Lower leg skin (tissue), 3 donors: ENCODE results near the gene NOS1.

Experiments
- POLR2A ChIP-seq, 2 donors: fragments of 450-650 bp; IDR thresholded peaks; one replicate each; pipeline ENCODE4 v1.6.1; 2016 to 2017; ENCODE audit warnings: antibody characterized with exemption in 2 of 2, mild to moderate bottlenecking in 1 of 2, moderate library complexity in 1 of 2
- TF ChIP-seq, protein P1 (sequence below), 3 donors: fragments of 450-650 bp; IDR thresholded peaks; one replicate each; pipeline ENCODE4 v1.5.1; 2016; ENCODE audit warnings: antibody characterized with exemption in 3 of 3, mild to moderate bottlenecking in 3 of 3, moderate library complexity in 2 of 3

DNA sequence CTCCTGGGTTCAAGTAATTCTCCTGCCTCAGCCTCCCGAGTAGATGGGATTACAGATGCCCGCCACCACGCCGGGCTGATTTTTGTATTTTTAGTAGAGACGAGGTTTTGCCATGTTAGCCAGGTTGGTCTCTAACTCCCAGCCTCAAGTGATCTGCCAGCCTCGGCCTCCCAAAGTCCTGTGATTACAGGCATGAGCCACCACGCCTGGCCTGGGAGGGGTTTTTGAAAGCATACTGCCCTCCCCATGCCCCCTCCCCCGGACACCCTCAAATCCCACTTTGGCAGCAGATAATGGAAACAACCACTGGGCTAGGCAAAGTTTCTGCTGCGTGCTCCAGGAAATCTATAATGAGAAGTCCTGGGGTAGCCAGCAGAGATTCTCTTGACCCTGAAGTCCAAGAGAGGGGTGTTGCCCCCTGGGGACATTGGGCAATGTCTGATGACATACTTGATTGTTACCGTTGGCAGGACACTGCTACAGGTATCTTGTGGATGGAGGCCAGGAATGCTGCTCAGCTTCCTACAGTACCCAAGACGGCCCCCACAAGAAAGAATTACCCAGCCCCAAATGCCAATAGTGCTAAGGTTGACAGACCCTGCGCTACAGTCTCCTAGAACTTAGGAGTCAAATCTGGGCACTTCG, 152.5 kb downstream of the NOS1 start:
- TF ChIP-seq POLR2A (IDR thresholded peaks at IDR 0.05) = no peak
- TF ChIP-seq, protein P1, sequence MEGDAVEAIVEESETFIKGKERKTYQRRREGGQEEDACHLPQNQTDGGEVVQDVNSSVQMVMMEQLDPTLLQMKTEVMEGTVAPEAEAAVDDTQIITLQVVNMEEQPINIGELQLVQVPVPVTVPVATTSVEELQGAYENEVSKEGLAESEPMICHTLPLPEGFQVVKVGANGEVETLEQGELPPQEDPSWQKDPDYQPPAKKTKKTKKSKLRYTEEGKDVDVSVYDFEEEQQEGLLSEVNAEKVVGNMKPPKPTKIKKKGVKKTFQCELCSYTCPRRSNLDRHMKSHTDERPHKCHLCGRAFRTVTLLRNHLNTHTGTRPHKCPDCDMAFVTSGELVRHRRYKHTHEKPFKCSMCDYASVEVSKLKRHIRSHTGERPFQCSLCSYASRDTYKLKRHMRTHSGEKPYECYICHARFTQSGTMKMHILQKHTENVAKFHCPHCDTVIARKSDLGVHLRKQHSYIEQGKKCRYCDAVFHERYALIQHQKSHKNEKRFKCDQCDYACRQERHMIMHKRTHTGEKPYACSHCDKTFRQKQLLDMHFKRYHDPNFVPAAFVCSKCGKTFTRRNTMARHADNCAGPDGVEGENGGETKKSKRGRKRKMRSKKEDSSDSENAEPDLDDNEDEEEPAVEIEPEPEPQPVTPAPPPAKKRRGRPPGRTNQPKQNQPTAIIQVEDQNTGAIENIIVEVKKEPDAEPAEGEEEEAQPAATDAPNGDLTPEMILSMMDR (IDR thresholded peaks at IDR 0.05) = no peak
